ENCODE measurements around the gene TCFL5. TPM values are rescaled to one million over a fixed set of nuclear protein-coding genes. Genes with fewer than 3 reads are reported as not detected.

The TCFL5 gene
- total RNA-seq, 1 donor from 2014 or later: 5.8 TPM

GRCh38 chr20:62829231-62830230, 32.1 kb downstream of the TCFL5 start:
- Mint-ChIP-seq H3K27ac (no peak overlapping the region), H3K36me3 (ENCODE audit: low read depth) (no peaks in the 10 kb centered on the region), H3K4me3 (no peak overlapping the region), H3K27me3 (ENCODE audit: insufficient read depth) (peaks cover 3% of the 10 kb centered on the region), H3K9me3 (no peaks in the 10 kb centered on the region), H3K4me1 (ENCODE audit: low read depth) (peaks cover 10% of the 10 kb centered on the region)
- no peak for DNase-seq (ENCODE audit: low spot score)
- intact Hi-C loops (cut with micrococcal nuclease): no loop called here

GRCh38 chr20:62828511-62829230, 33.0 kb downstream of the TCFL5 start:
- Mint-ChIP-seq H3K4me3 (no peak overlapping the region), H3K27ac (no peak overlapping the region), H3K4me1 (ENCODE audit: low read depth) (peaks cover 10% of the 10 kb centered on the region), H3K27me3 (ENCODE audit: insufficient read depth) (peaks cover 3% of the 10 kb centered on the region), H3K9me3 (no peaks in the 10 kb centered on the region), H3K36me3 (ENCODE audit: low read depth) (no peaks in the 10 kb centered on the region)
- no peak for DNase-seq (ENCODE audit: low spot score)
- intact Hi-C loops (cut with micrococcal nuclease): no loop called here

- Mint-ChIP-seq H3K9me3 (no peaks in the 10 kb centered on the region), H3K4me1 (ENCODE audit: low read depth) (peaks cover 10% of the 10 kb centered on the region), H3K27ac (no peak overlapping the region), H3K4me3 (no peak overlapping the region), H3K27me3 (ENCODE audit: insufficient read depth) (peaks cover 3% of the 10 kb centered on the region), H3K36me3 (ENCODE audit: low read depth) (no peaks in the 10 kb centered on the region)
- DNase-seq (ENCODE audit: low spot score): no peak
- intact Hi-C loops (cut with micrococcal nuclease): no loop called here
These were observed 33.6 kb downstream of the TCFL5 start for GRCh38 chr20:62828051-62828450.

GRCh38 chr20:62827311-62828038, 34.1 kb downstream of the TCFL5 start:
- H3K27ac Mint-ChIP-seq: no peak overlapping the region
- no peaks in the 10 kb centered on the region for H3K9me3 Mint-ChIP-seq
- no peaks in the 10 kb centered on the region for H3K36me3 Mint-ChIP-seq (ENCODE audit: low read depth)
- DNase-seq (ENCODE audit: low spot score): no peak
- no peaks in the 10 kb centered on the region for H3K27me3 Mint-ChIP-seq (ENCODE audit: insufficient read depth)
- intact Hi-C loops (cut with micrococcal nuclease): no loop called here
- no peak overlapping the region for H3K4me3 Mint-ChIP-seq
- H3K4me1 Mint-ChIP-seq (ENCODE audit: low read depth): peaks cover 5% of the 10 kb centered on the region

- intact Hi-C loops (cut with micrococcal nuclease): no loop called here
- H3K4me3 Mint-ChIP-seq: no peak overlapping the region
These were observed 34.8 kb downstream of the TCFL5 start for GRCh38 chr20:62826646-62827310.

GRCh38 chr20:62825986-62826645, 35.5 kb downstream of the TCFL5 start:
- no peaks in the 10 kb centered on the region for H3K9me3 Mint-ChIP-seq
- intact Hi-C loops (cut with micrococcal nuclease): no loop called here
- H3K27ac Mint-ChIP-seq: no peak overlapping the region
- H3K4me3 Mint-ChIP-seq: no peak overlapping the region
- H3K4me1 Mint-ChIP-seq (ENCODE audit: low read depth): no peaks in the 10 kb centered on the region
- DNase-seq (ENCODE audit: low spot score): no peak
- no peaks in the 10 kb centered on the region for H3K36me3 Mint-ChIP-seq (ENCODE audit: low read depth)
- no peaks in the 10 kb centered on the region for H3K27me3 Mint-ChIP-seq (ENCODE audit: insufficient read depth)

More at GRCh38 chr20:62826646-62827310, 34.8 kb downstream of the TCFL5 start:
- DNase-seq (ENCODE audit: low spot score): no peak
- Mint-ChIP-seq H3K36me3 (ENCODE audit: low read depth) (no peaks in the 10 kb centered on the region), H3K27ac (no peak overlapping the region), H3K4me1 (ENCODE audit: low read depth) (no peaks in the 10 kb centered on the region), H3K27me3 (ENCODE audit: insufficient read depth) (no peaks in the 10 kb centered on the region), H3K9me3 (no peaks in the 10 kb centered on the region)

- intact Hi-C loops (cut with micrococcal nuclease): no loop called here
- Mint-ChIP-seq H3K4me1 (ENCODE audit: low read depth) (no peaks in the 10 kb centered on the region), H3K9me3 (no peaks in the 10 kb centered on the region), H3K27ac (no peak overlapping the region), H3K27me3 (ENCODE audit: insufficient read depth) (no peaks in the 10 kb centered on the region), H3K4me3 (no peak overlapping the region), H3K36me3 (ENCODE audit: low read depth) (no peaks in the 10 kb centered on the region)
- DNase-seq (ENCODE audit: low spot score): no peak
These were observed 36.2 kb downstream of the TCFL5 start for GRCh38 chr20:62825333-62825985.

- H3K36me3 Mint-ChIP-seq (ENCODE audit: low read depth): no peaks in the 10 kb centered on the region
- no peak overlapping the region for H3K4me3 Mint-ChIP-seq
- intact Hi-C loops (cut with micrococcal nuclease): loop anchor here (5.0 kb wide), 1 partner anchor 188 kb away; no protein-coding TSS in a partner anchor
- no peak overlapping the region for H3K27ac Mint-ChIP-seq
- no peaks in the 10 kb centered on the region for H3K9me3 Mint-ChIP-seq
- no peaks in the 10 kb centered on the region for H3K27me3 Mint-ChIP-seq (ENCODE audit: insufficient read depth)
- H3K4me1 Mint-ChIP-seq (ENCODE audit: low read depth): no peaks in the 10 kb centered on the region
- DNase-seq (ENCODE audit: low spot score): peak; percentile 34
These were observed 36.9 kb downstream of the TCFL5 start for GRCh38 chr20:62824476-62825332.

GRCh38 chr20:62823688-62824475, 37.7 kb downstream of the TCFL5 start:
- H3K27ac Mint-ChIP-seq: no peak overlapping the region

GRCh38 chr20:62822788-62823651, 38.6 kb downstream of the TCFL5 start:
- Mint-ChIP-seq H3K9me3 (no peaks in the 10 kb centered on the region), H3K4me1 (ENCODE audit: low read depth) (no peaks in the 10 kb centered on the region), H3K27ac (no peak overlapping the region), H3K27me3 (ENCODE audit: insufficient read depth) (peaks cover 4% of the 10 kb centered on the region), H3K4me3 (no peak overlapping the region), H3K36me3 (ENCODE audit: low read depth) (no peaks in the 10 kb centered on the region)
- intact Hi-C loops (cut with micrococcal nuclease): loop anchor here (5.0 kb wide), 1 partner anchor 189 kb away; no protein-coding TSS in a partner anchor
- DNase-seq (ENCODE audit: low spot score): no peak

More at GRCh38 chr20:62823688-62824475, 37.7 kb downstream of the TCFL5 start:
- Mint-ChIP-seq H3K27me3 (ENCODE audit: insufficient read depth) (no peaks in the 10 kb centered on the region), H3K36me3 (ENCODE audit: low read depth) (no peaks in the 10 kb centered on the region), H3K9me3 (no peaks in the 10 kb centered on the region), H3K4me3 (no peak overlapping the region), H3K4me1 (ENCODE audit: low read depth) (no peaks in the 10 kb centered on the region)
- intact Hi-C loops (cut with micrococcal nuclease): loop anchor here (5.0 kb wide), 1 partner anchor 188 kb away; no protein-coding TSS in a partner anchor
- no peak for DNase-seq (ENCODE audit: low spot score)

Measured in activated T-helper 1 cell treated with anti-CD3 and anti-CD28 coated beads, Interleukin-12 subunit alpha, Interleukin-12 subunit beta, Interleukin-2, Interleukin-4 antibody, amounts not matched to agents 30 ng/mL and 10 ng/mL and 1 ng/mL, durations not matched to agents 14 hours and 24 hours and 36 hours (primary cell).